ENCODE measurements around the gene GPC3. TPM values are rescaled to one million over a fixed set of nuclear protein-coding genes. Genes with fewer than 3 reads are reported as not detected.

Gene GPC3
- total RNA-seq, 1 experiment from 2014 or later = 32.4 TPM

GRCh38 chrX:133742602-133743305 is 242.6 kb downstream of the GPC3 start:
- H3K9me3 Mint-ChIP-seq = no peaks in the 10 kb centered on the region
- H3K27me3 Mint-ChIP-seq (ENCODE audit: low read depth) = no peaks in the 10 kb centered on the region
- TF ChIP-seq ATF1 (CRISPR knock-in tag; IDR thresholded peaks at IDR 0.05) (no peak), NR3C1 (CRISPR knock-in tag; conservative IDR thresholded peaks at IDR 0.05; ENCODE audit: low read depth) (no peak), GTF2I (CRISPR knock-in tag; conservative IDR thresholded peaks at IDR 0.05) (no peak), FOXK1 (CRISPR knock-in tag; IDR thresholded peaks at IDR 0.05) (no peak), ZNF671 (CRISPR knock-in tag; IDR thresholded peaks at IDR 0.05) (no peak), ZNF281 (CRISPR knock-in tag; IDR thresholded peaks at IDR 0.05) (no peak), IRF2 (CRISPR knock-in tag; IDR thresholded peaks at IDR 0.05; ENCODE audit: borderline replicate concordance, low read depth) (no peak), ZNF423 (CRISPR knock-in tag; IDR thresholded peaks at IDR 0.05) (no peak), USF2 (CRISPR knock-in tag; IDR thresholded peaks at IDR 0.05) (no peak)
- no peak overlapping the region for H3K4me3 Mint-ChIP-seq
- H3K27ac Mint-ChIP-seq = no peak overlapping the region
- ChIA-PET CTCF (no interaction called here), POLR2A (no interaction called here)
- H3K36me3 Mint-ChIP-seq = no peaks in the 10 kb centered on the region
- ATAC-seq (no peak), DNase-seq (ENCODE audit: low spot score) (no peak)
- H3K4me1 Mint-ChIP-seq = peaks cover 7% of the 10 kb centered on the region

GRCh38 chrX:133741303-133741702 is 244.1 kb downstream of the GPC3 start:
- Mint-ChIP-seq H3K36me3 (no peaks in the 10 kb centered on the region), H3K4me1 (peaks cover 7% of the 10 kb centered on the region), H3K4me3 (no peak overlapping the region), H3K9me3 (no peaks in the 10 kb centered on the region), H3K27me3 (ENCODE audit: low read depth) (no peaks in the 10 kb centered on the region), H3K27ac (no peak overlapping the region)
- TF ChIP-seq ZNF138 (CRISPR knock-in tag; conservative IDR thresholded peaks at IDR 0.05) = no peak
- TF ChIP-seq ETV6 (CRISPR knock-in tag; IDR thresholded peaks at IDR 0.05) = no peak
- no peak for TF ChIP-seq ZNF512 (CRISPR knock-in tag; IDR thresholded peaks at IDR 0.05; ENCODE audit: borderline replicate concordance)
- no peak for TF ChIP-seq ZNF532 (CRISPR knock-in tag; IDR thresholded peaks at IDR 0.05; ENCODE audit: borderline replicate concordance)
- no peak for TF ChIP-seq CREB1 (CRISPR knock-in tag; IDR thresholded peaks at IDR 0.05)
- TF ChIP-seq CBFB (CRISPR knock-in tag; IDR thresholded peaks at IDR 0.05; ENCODE audit: low read depth) = no peak
- TF ChIP-seq ZSCAN18 (CRISPR knock-in tag; IDR thresholded peaks at IDR 0.05) = no peak
- TF ChIP-seq ATF1 (CRISPR knock-in tag; IDR thresholded peaks at IDR 0.05) = no peak
- TF ChIP-seq SMAD4 (CRISPR knock-in tag; IDR thresholded peaks at IDR 0.05) = no peak
- no peak for TF ChIP-seq JAZF1 (CRISPR knock-in tag; IDR thresholded peaks at IDR 0.05)
- no peak for TF ChIP-seq JUN (CRISPR knock-in tag; IDR thresholded peaks at IDR 0.05)
- no peak for TF ChIP-seq ZMAT4 (CRISPR knock-in tag; IDR thresholded peaks at IDR 0.05)
- TF ChIP-seq OVOL2 (CRISPR knock-in tag; IDR thresholded peaks at IDR 0.05; ENCODE audit: borderline replicate concordance) = no peak
- no peak for TF ChIP-seq ELF4 (CRISPR knock-in tag; IDR thresholded peaks at IDR 0.05; ENCODE audit: low read depth)
- CTCF ChIA-PET = no interaction called here
- POLR2A ChIA-PET = no interaction called here
- DNase-seq (ENCODE audit: low spot score) = no peak
- no peak for ATAC-seq
